Measurements from ENCODE around the gene ASB7. TPM values are rescaled to one million over a fixed set of nuclear protein-coding genes. Genes with fewer than 3 reads are reported as not detected.
A peak's percentile ranks its signal among the peaks of the same experiment; 100 is the strongest.

The ASB7 gene
- total RNA-seq, 1 donor from 2014 or later, result 18.3 TPM

- H2AFZ ChIP-seq (replicated peaks), result no peak overlapping the region
- peaks cover 9% of the 10 kb centered on the region for H4K20me1 ChIP-seq (ENCODE audit: low read depth)
- H3K4me2 ChIP-seq, result peak overlapping the region; percentile 16
- no peak overlapping the region for H3K9ac ChIP-seq
- H3F3A ChIP-seq (ENCODE audit: low read depth), result no peaks in the 10 kb centered on the region
- peak; percentile 23 for DNase-seq (ENCODE audit: low spot score)
- no peaks in the 10 kb centered on the region for H3K36me3 ChIP-seq
- Mint-ChIP-seq H3K27ac (no peak overlapping the region), H3K4me3 (no peak overlapping the region), H3K36me3 (peaks cover 12% of the 10 kb centered on the region), H3K9me3 (no peaks in the 10 kb centered on the region), H3K27me3 (ENCODE audit: insufficient read depth, low read depth) (no peaks in the 10 kb centered on the region), H3K4me1 (peaks cover 15% of the 10 kb centered on the region)
- peaks cover 61% of the 10 kb centered on the region for H3K79me2 ChIP-seq (ENCODE audit: low read depth)
- no peak overlapping the region for H3K4me3 ChIP-seq
- no peak overlapping the region for H3K27ac ChIP-seq
- H3K27me3 ChIP-seq, result no peaks in the 10 kb centered on the region
- H3K4me1 ChIP-seq, result peaks cover 11% of the 10 kb centered on the region
- H3K9me3 ChIP-seq (ENCODE audit: low read depth), result no peaks in the 10 kb centered on the region
- TF ChIP-seq EZH2 (IDR thresholded peaks at IDR 0.05), result no peak
- TF ChIP-seq, protein P1, sequence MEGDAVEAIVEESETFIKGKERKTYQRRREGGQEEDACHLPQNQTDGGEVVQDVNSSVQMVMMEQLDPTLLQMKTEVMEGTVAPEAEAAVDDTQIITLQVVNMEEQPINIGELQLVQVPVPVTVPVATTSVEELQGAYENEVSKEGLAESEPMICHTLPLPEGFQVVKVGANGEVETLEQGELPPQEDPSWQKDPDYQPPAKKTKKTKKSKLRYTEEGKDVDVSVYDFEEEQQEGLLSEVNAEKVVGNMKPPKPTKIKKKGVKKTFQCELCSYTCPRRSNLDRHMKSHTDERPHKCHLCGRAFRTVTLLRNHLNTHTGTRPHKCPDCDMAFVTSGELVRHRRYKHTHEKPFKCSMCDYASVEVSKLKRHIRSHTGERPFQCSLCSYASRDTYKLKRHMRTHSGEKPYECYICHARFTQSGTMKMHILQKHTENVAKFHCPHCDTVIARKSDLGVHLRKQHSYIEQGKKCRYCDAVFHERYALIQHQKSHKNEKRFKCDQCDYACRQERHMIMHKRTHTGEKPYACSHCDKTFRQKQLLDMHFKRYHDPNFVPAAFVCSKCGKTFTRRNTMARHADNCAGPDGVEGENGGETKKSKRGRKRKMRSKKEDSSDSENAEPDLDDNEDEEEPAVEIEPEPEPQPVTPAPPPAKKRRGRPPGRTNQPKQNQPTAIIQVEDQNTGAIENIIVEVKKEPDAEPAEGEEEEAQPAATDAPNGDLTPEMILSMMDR (IDR thresholded peaks at IDR 0.05), result no peak
- TF ChIP-seq EZH2phosphoT487 (IDR thresholded peaks at IDR 0.05), result no peak
These were observed 33.1 kb downstream of the ASB7 start for GRCh38 chr15:100635406-100636071.

DNA sequence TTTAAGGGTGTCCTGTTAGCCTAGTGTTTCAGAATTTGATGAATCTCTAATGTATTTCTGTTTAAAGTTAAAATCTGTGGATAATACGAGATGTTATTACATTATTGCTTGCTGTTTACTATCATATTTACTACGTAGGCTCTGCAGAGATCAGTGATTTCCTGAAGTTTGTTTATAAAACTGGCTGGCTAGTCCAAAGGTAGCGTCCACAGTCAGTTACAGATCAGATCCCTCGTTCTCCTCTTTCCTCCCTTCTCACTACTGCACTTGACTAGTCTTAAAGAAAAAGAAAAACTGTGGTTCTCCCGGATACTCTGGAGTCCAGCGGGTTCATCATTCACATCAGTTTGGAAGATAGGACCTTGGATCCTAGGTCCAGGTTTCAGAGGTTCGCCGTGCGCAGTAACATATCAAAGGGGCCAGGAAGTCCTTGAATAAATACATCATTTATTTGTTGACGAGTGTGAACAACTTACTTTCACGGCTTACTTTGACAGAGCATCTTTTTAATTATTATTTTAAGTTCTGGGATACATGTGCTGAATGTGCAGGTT, 35.9 kb downstream of the ASB7 start:
- Mint-ChIP-seq H3K9me3 (no peaks in the 10 kb centered on the region), H3K27me3 (ENCODE audit: insufficient read depth, low read depth) (no peaks in the 10 kb centered on the region), H3K4me1 (peaks cover 20% of the 10 kb centered on the region), H3K36me3 (peaks cover 10% of the 10 kb centered on the region), H3K4me3 (no peak overlapping the region), H3K27ac (no peak overlapping the region)
- Histone ChIP-seq H3K27me3 (no peaks in the 10 kb centered on the region), H2AFZ (replicated peaks) (no peak overlapping the region), H3K79me2 (ENCODE audit: low read depth) (peaks cover 63% of the 10 kb centered on the region), H3K9me3 (ENCODE audit: low read depth) (no peaks in the 10 kb centered on the region), H4K20me1 (ENCODE audit: low read depth) (peaks cover 13% of the 10 kb centered on the region), H3K4me2 (no peak overlapping the region), H3K4me3 (no peak overlapping the region), H3F3A (ENCODE audit: low read depth) (no peaks in the 10 kb centered on the region), H3K36me3 (no peaks in the 10 kb centered on the region), H3K4me1 (peaks cover 11% of the 10 kb centered on the region), H3K9ac (no peak overlapping the region), H3K27ac (no peak overlapping the region)
- no peak for DNase-seq (ENCODE audit: low spot score)
- TF ChIP-seq EZH2 (IDR thresholded peaks at IDR 0.05) (no peak), EZH2phosphoT487 (IDR thresholded peaks at IDR 0.05) (no peak)
- TF ChIP-seq, protein P1 (IDR thresholded peaks at IDR 0.05), result no peak

GRCh38 chr15:100642213-100642949, 40.0 kb downstream of the ASB7 start:
- Histone ChIP-seq H4K20me1 (ENCODE audit: low read depth) (peaks cover 10% of the 10 kb centered on the region), H2AFZ (replicated peaks) (no peak overlapping the region), H3K36me3 (no peaks in the 10 kb centered on the region), H3K27ac (no peak overlapping the region), H3K4me1 (no peaks in the 10 kb centered on the region), H3K79me2 (ENCODE audit: low read depth) (peaks cover 45% of the 10 kb centered on the region), H3K9ac (no peak overlapping the region), H3K4me3 (no peak overlapping the region), H3K9me3 (ENCODE audit: low read depth) (no peaks in the 10 kb centered on the region), H3F3A (ENCODE audit: low read depth) (no peaks in the 10 kb centered on the region), H3K4me2 (no peak overlapping the region), H3K27me3 (no peaks in the 10 kb centered on the region)
- H3K27me3 Mint-ChIP-seq (ENCODE audit: insufficient read depth, low read depth), result no peaks in the 10 kb centered on the region
- H3K27ac Mint-ChIP-seq, result no peak overlapping the region
- H3K4me1 Mint-ChIP-seq, result peaks cover 5% of the 10 kb centered on the region
- H3K9me3 Mint-ChIP-seq, result no peaks in the 10 kb centered on the region
- no peak overlapping the region for H3K4me3 Mint-ChIP-seq
- peaks cover 4% of the 10 kb centered on the region for H3K36me3 Mint-ChIP-seq
- DNase-seq (ENCODE audit: low spot score), result no peak
- TF ChIP-seq, protein P1 (IDR thresholded peaks at IDR 0.05), result no peak
- TF ChIP-seq EZH2 (IDR thresholded peaks at IDR 0.05) (no peak), EZH2phosphoT487 (IDR thresholded peaks at IDR 0.05) (no peak)
